Activated naive CD4-positive, alpha-beta T cell (primary cell): ENCODE data around the gene UBTD2.
"Not testable (repeated sequence)": the region's sequence is repeated elsewhere in the genome, so short reads cannot be mapped to it uniquely, and the experiment has no call there.

Experiments
- DNase-seq, 4 experiments: peaks; one replicate each; lab custom pipeline; 2025; lab: John Stamatoyannopoulos, UW

UBTD2 gene

DNA sequence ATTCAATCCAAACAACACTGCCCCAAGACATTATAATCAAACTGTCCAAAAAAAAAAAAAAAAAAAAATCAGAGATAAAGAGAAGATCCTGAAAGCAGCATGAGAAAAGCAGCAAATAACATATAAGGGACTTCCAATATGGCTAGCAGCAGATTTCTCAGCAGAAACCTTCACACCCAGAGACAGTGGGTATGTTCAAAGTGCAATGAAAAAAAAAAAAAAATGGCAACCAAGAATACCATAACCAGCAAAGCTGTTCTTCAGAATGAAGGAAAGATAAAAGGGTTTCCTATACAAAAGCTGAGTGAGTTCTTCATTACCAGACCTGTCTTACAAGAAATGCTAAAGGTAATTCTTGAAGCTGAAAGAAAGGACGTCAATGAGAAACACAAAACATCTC lies 32.1 kb downstream of the UBTD2 start:
- no peak for DNase-seq

DNA sequence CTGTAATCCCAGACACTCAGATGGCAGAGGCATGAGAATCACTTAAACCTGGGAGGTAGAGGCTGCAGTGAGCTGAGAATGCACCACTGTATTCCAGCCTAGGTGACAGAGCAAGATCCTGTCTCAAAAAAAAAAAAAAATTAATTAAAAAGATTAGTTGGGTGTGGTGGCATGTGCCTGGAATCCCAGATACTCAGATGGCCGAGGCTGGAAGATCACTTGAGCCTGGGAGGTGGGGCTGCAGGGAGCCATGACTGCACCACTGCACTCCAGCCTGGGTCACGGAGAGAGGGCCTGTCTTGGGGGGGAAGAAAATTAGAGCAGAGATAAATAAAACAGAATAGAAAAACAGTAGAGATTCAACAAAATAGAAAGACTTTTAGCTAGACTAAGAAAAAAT lies 34.9 kb downstream of the UBTD2 start:
- no peak for DNase-seq

DNA sequence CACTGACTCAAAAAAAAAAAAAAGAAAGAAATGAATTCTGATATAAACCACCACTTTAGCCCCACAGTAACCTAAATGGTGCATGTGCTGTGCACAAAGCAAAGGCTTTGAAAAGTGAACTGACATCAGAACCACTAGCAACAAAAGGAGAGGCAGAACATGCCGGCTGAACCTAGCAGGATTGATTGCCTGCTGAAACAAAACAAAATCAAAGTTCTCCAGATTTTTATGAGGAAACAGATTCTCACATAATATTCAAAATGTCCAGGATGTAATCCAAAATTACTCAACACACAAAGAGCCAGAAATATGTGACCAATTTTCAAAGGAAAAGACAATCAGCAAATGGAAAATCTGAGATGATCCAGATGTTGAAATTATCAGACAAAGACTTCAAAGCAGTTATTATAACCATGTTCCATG lies 37.9 kb downstream of the UBTD2 start:
- DNase-seq: no peak

DNA sequence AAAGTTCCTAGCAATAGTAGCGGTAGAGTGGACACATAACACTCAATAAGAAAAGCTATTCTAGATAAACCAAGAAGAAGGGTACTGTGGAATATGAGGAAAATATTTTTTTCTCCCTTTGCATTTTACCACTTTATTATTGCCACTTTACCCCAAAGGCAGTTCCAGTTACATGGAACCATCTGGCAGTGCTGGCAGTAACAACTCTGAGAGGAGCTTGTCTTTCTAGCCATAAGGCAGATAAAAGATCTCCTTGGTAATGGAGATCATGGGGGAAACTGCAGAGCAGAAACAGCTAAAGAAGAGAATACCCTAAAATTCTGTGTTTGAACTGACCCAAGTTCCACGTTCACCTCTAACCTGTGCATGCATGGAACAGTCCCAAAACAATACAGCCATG lies 38.5 kb downstream of the UBTD2 start:
- DNase-seq: no peak

DNA sequence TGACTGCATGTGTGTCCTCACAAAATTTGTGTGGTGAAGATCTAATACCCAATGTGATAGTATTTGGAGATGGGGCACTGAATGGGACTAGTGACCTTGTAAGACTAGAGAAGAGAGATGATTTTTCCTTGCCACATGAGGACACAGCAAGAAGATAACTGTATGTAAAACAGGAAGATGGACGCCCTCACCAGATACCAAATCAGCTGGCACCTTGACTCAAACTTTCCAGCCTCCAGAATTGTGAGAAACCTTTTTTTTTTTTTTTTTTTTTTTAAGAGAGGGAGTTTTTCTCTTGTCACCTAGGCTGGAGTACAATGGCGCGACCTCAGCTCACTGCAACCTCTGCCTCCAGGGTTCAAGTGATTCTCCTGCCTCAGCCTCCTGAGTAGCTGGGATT lies 40.3 kb downstream of the UBTD2 start:
- DNase-seq: no peak

DNA sequence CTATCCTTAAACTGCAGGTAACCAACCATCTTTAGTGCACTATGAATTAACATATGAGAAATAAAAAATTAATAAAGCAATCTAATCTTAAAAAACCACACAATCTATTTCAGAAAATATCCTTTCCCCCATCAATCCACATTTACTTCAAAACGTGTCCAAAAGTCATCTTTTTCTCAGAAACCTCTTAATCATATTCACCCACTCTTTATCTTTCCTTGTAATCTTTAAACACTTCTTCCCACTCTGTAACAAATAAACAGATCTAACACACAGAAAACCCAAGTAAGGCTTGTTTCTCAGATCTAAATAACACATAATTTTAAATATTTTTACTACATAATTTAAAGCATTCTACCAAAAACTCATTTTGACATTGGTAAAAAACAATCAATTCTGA lies 45.2 kb downstream of the UBTD2 start:
- DNase-seq: no peak

DNA sequence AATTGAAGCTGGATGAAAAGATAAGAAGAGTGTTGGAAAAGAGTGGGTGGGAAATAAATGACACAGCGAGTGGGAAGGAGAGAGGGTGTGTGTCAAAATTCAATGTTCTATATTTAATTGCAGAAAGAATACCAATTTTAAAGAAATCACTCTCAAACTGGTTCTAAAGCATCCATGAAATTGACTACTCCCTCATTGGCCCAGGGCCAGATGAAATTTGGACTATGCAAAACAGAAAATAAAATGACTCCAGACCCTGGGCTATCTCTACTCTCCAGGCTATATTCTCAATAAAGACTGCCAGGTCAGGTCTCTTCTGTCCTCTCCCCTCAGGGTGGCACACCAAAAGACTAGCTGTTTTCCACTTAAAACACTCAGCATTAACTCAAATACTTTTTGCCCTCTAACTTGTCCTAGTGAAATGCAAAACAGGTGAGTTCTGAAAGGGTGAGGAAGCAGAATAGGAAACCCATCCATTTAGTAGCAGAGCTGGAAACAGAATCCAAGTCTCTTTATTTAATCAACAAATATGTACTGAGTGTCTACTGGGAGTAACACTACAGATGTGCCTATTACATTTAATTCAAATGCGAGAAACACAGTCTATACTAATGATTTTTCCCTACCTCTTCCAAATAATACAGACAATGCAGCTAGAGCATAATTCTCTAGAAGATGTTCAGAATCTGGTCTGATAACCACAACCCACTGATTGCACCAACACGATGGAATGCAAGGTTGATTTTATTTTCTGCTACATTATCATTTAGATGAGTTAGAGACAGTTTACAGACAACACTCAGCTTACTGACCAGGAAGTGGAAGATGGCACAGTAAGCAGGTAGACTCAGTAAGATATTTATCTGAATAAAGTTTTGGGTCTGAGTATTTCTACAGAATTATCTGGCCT lies 47.5 kb downstream of the UBTD2 start:
- no peak for DNase-seq

DNA sequence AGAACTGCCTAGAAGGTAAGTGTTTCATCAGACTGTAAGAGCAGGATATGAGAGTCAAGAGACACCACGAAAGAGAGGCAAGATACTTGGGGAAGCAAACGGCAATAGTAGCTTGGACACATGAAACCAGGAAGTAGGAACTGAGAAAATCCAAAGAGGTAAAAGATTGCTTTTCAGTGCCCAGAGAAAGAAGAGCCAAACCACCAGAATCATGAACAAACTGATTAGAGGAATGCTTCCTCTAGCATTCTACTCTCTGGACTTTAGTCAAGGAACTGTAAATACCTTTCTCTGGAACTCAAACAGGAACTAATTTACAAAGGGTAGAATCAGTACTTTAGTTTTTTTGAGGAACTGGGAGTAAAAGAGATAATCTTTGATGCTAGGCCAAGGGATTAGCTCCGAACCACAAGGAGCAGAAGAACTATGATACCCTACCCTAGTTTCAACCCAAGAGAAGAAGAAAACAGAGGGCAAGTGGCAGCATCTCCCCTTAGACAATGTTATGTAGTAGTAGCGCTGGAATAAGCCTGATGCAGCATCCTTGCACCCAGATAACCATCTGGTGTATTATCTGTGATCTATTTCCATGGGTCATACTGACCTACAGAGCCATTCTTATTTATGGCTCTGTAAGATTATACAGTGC lies 48.3 kb downstream of the UBTD2 start:
- no peak for DNase-seq

DNA sequence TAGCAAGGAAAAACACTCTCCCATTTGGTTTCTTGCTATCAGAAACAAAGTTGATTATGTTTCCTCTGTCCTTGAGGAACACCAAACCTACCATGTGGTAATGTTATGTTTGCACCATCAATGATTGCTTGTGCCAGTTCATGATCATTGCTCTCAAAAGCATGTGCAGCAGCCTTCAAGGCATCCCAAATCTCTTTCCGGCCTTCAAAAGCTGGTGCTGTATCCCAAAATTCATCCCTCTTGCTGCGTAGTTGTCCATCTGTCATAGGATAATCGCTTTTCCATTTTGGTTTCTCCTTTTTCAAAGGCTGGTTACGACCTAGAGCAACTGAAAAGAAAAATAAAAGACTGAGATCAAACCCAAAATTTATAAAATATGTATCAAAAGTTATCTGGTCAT lies 49.5 kb downstream of the UBTD2 start:
- no peak for DNase-seq

DNA sequence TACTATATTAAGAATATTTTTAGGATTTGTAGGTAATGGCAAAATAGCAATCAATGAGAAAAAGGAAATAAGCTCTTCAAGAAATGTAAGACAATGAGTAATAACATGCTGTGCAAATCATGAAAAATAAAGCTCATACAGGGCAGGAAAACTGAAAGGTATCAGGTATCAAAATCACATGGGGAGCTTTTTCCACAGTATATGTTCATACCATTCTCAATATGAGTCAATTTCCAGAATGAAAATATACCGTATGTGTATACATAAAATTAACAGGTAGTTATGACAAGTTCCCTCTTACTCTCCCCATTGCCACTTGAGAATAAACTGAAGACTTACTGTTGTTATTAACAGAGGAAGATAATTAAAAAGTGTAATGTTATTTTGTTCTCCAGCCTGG lies 53.7 kb downstream of the UBTD2 start:
- no peak for DNase-seq

DNA sequence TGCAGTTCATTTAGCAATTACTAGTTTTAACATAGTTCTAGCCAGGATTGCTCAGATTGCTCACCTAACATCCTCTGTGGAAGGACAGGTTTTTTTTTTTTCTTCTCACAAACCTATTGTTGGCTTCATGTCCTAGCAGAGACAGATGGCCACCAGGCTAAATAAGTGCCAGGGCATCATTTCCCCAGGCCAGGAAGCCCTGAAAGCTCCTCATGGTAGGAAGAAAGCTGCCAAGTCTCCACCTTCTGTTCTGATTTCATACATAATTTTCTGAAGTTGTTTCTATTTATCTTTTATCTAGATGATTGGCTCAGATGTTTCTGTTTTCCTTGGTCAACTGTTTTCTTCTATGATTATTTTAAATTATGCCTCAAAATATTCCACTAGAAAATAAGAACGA lies 58.6 kb downstream of the UBTD2 start:
- no peak for DNase-seq

DNA sequence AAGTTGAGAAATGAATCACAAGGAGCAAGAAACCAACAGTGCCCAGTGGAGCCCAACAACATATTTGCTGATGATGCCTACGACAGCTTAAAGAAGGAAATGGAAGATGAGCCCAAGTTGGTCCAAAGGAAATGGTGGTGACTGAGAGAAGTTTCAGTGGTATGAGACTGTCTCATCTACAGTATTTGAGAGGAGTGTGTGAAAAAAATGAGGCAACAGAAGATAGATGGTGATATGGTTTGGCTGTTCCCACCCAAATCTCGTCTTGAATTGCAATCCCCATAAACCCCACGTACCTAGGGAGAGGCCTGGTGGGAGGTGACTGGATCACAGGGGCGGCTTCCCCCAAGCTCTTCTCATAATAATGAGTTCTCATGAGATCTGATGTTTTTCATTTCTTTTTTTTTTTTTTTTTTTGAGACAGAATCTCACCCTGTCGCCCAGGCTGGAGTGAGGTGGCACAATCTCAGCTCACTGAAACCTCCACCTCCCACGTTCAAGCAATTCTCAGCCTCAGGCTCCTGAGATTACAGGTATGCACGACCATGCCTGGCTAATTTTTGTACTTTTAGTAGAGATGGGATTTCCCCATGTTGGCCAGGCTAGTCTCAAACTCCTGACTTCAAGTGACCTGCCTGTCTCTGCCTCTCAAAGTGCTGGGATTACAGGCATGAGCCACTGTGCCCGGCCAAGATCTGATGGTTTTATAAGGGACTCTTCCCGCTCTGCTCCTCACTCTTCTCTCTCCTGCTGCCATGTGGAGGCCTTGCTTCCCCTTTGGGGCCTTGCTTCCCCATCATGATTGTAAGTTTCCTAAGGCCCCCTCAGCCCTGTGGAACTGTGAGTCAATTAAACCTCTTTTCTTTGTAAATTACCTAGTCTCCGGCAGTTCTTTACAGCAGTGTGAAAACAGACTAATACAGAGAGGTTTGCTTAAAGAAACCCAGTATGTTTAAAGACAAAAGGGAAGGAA lies 59.4 kb downstream of the UBTD2 start:
- DNase-seq: peak in 1 of 4 experiments; percentile 1

DNA sequence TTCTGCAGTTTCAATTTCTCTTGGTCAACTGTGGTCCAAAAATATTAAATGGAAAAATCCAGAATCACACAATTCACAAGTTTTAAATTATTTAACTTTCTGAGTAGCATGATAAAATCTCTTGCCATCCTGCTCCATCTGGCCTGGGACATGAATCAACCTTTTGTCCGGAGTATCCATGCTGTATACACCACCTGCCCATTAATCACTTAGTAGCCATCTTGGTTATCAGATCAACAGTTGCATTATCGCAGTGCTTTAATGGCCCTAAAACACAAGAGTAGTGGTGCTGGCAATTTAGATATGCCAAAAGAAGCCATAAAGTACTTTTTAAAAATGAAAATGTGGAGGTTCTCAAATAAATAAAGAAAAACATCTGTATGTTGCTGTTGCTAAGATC lies 64.3 kb downstream of the UBTD2 start:
- no peak for DNase-seq

DNA sequence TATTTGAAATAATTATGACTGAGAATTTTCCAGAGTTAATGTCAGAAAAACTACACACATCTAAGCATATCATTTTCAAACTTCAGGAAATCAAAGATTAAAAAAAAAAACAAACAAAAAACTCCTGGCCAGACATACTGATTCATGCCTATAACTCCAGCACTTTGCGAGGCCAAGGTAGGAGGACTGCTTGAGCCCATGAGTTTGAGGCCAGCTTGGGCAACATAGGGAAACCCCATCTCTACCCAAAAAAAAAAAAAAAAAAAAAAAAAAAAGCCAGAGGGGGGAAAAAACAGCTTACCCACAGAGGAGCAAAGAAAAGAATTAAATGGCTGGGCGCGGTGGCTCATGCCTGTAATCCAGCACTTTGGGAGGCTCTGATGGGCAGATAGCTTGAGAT lies 67.2 kb downstream of the UBTD2 start:
- no peak for DNase-seq

DNA sequence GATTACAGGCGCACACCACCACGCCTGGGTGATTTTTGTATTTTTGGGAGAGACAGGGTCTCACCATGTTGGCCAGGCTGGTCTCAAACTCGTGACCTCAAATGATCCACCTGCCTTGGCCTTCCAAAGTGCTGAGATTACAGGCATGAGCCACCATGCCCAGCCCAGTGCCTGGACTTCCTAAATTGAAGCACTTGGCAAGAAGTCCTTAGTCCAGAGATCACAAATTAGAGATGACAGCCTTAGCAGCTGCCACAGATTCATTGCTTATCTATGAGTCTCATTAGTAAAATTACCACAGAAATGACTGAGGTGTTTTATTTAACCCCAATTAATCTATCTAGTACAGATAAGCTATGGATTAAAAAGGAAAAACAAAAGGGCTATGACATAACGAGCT lies 70.4 kb downstream of the UBTD2 start:
- no peak for DNase-seq

DNA sequence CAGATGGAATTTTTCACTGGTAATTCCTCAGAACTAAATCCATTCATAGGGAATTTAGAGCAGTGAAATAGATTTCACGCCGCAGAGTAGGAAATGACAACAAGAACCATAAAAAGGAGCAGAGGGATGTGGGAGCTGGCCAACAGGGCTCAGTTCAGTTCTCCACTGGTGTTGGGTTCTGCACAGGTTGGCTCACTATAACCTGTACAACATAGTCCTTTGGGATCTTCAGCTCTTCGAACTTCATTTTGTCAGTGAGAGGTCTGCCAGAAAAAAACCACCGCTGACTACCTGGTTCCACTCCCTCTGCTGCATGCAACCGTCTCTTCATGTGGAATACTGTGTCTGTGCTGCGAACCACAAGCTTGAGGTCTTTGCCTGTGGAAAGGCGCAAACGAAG lies 71.9 kb downstream of the UBTD2 start:
- no peak for DNase-seq

DNA sequence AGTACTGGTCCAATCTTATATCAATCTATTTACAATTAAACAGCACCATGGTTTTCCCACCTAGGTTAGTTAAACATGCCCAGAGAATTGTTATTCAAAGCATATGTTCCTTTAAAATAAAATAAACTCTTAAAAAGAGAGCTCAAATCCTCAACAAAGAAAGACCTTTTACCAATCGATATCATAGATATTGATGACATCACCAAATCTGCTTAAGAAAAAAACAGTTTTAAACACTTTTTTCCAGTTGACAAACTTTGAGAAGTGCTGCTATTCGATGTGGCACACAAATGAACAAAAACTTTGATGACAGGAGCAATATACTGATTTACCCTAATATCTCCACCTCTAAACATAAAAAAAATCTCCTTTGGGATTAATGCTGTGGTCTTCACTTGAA lies 73.8 kb downstream of the UBTD2 start:
- DNase-seq: no peak

DNA sequence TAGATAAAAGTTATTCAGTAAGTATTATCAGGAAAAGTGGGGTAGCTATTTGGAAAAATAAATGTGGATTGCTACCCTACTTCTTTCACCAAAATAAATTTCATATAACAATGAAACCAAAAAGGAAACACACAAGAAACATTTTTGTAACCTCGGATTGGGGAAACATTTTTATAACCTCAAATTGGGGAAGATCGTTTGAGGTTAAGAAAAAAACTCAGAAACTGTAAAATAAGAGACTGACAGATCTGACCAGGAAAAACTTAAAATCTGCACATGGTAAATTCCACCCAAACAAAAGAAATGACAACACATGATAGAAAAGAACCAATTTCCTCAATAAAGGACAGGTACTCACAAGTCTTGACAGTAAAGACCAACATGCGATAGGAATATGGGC lies 76.1 kb downstream of the UBTD2 start:
- DNase-seq: no peak

DNA sequence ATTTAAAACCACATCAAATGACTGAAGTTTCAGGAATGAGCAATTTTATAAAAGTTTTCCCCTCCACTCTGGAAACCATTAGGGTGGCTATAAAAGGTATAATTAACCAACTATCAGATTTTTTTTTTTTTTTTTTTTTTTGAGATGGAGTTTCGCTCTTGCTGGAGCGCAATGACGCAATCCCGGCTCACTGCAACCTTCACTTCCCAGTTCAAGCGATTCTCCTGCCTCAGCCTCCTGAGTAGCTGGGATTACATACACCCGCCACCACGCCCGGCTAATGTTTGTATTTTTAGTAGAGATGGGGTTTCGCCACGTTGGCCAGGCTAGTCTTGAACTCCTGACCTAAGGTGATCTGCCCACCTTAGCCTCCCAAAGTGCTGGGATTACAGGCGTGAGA lies 77.6 kb downstream of the UBTD2 start:
- not testable (repeated sequence) for DNase-seq

DNA sequence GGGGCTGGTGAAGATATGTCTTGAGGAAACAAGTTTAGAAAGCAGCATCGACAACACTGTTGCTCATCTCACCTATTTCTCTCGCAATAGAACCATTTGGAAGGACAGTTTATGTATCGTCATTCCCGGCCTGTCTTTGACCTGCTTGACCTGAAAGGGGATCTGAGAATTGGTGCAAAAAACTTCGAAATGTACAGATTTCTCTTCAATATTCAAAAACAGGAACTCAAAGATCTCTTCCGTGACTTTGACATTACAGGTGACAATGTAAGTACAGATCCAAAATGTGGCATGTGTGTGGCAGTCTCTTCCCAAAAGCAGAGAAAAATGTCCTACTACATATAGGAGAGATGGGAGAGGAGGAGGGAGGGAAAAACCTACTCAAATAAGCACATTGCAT lies 83.1 kb downstream of the UBTD2 start:
- no peak for DNase-seq

DNA sequence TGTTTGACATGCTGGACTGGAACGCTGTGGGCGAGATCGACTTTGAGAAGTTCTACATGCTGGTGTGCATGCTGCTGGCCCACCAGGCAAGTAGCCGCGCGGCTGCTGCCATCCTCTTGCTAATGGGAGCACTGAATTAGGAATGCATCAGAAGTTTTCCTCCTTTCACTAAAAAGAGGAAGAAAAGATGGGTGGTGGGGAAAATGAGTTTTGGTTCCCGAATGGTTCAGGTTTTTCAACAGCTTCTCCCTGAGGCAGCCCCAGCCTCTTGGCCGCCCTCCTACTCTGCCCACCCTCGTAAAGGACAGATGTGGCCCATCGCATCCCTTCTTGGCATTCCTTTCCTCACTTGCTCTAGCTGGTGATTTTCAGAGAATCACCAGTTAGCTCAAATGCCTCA lies 84.1 kb downstream of the UBTD2 start:
- DNase-seq: no peak

DNA sequence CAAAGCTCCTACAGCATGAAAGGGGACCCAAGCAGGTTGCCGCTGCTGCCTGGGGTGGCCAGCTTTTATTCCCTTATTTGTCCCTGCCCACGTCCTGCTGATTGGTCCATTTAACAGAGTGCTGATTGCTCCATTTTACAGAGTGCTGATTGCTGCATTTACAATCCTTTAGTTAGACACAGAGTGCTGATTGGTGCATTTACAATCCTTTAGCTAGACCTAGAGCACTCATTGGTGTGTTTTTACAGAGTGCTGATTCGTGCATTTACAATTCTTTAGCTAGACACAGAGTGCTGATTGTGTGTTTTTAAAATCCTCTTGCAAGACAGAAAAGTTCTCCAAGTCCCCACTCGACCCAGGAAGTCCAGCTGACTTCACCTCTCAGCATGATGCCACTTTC lies 85.8 kb downstream of the UBTD2 start:
- not testable (repeated sequence) for DNase-seq
